Subcutaneous adipose tissue (tissue), 4 donors: Measurements from ENCODE around the gene SCN9A. TPM values are rescaled to one million over a fixed set of nuclear protein-coding genes. Genes with fewer than 3 reads are reported as not detected.

ENCODE experiments used
- CTCF ChIP-seq: fragments of 450-650 bp; IDR thresholded peaks from one replicate; pipeline ENCODE4 v1.5.1; 2016; ENCODE audit warnings: low read depth, mild to moderate bottlenecking, control low read depth, antibody characterized with exemption, moderate library complexity
- total RNA-seq, 4 donors: library from RNA; depleted of rRNA; stranded (reverse); fragments of >200 nt; gene quantifications; one replicate each; pipeline ENCODE4 v1.1.0, GENCODE V29; 2016

SCN9A gene
- total RNA-seq, 4 donors from 2014 or later = 8.1 to 18.9 (median 14.9) TPM

GRCh38 chr2:166410828-166411472 is 35.2 kb upstream of the SCN9A start:
- TF ChIP-seq CTCF = no peak

- no peak for TF ChIP-seq CTCF
Observed at GRCh38 chr2:166406374-166406773, 30.6 kb upstream of the SCN9A start.

- no peak for TF ChIP-seq CTCF
Observed at GRCh38 chr2:166405569-166405926, 29.8 kb upstream of the SCN9A start.

GRCh38 chr2:166404831-166405568 is 29.3 kb upstream of the SCN9A start:
- TF ChIP-seq CTCF = no peak

GRCh38 chr2:166394245-166394644 is 18.5 kb upstream of the SCN9A start:
- no peak for TF ChIP-seq CTCF

GRCh38 chr2:166393008-166393407 is 17.3 kb upstream of the SCN9A start:
- TF ChIP-seq CTCF = no peak

- no peak for TF ChIP-seq CTCF
Observed at GRCh38 chr2:166388481-166389070, 12.8 kb upstream of the SCN9A start.
